Mammary epithelial cell (primary cell): ENCODE measurements around the gene PPP1R13B.

ENCODE experiments used
- CTCF ChIP-seq, 2 donors: IDR thresholded peaks in 1 of 2; conservative IDR thresholded peaks in 1 of 2; 2 replicates each; pipeline ENCODE4 v1.5.1; 2011 to 2012; ENCODE audit warnings: inconsistent platforms in 2 of 2, low read length in 2 of 2, mild to moderate bottlenecking in 2 of 2, control low read depth in 1 of 2, low read depth in 1 of 2; ENCODE audit not compliant: insufficient read depth in 1 of 2; ENCODE audit errors: extremely low read depth in 1 of 2
- EZH2 ChIP-seq: IDR thresholded peaks from 2 replicates; pipeline ENCODE4 v1.6.1; 2012; ENCODE audit warnings: low read length, inconsistent platforms, borderline replicate concordance

GRCh38 chr14:103818870-103819269, 28.5 kb downstream of the PPP1R13B start:
- TF ChIP-seq EZH2 (no peak), CTCF (conservative IDR thresholded peaks at IDR 0.05 in 1 of 2, IDR thresholded peaks at IDR 0.05 in 1 of 2; ENCODE audit: extremely low read depth in 1 of 2, insufficient read depth in 1 of 2, low read depth in 1 of 2, low read length in 2 of 2) (no peak)
